Lower lobe of right lung (tissue), 2 donors: ENCODE data around the gene KLHL40. TPM values are rescaled to one million over a fixed set of nuclear protein-coding genes. Genes with fewer than 3 reads are reported as not detected.

ENCODE experiments used
- ATAC-seq, 2 donors: fragments of 200-7000 bp; cut with Tn5 transposase; one replicate each; pipeline ENCODE4 v1.9.1; 2020 to 2022; ENCODE audit warnings: mild to moderate bottlenecking in 2 of 2, moderate library complexity in 2 of 2
- DNase-seq: peaks from one replicate; pipeline ENCODE4 v3.0.0-alpha.2; 2020
- H3K27ac ChIP-seq: fragments of 200-600 bp; one replicate; pipeline ENCODE4 v1.8.0; 2022
- H3K27me3 ChIP-seq: fragments of 200-600 bp; one replicate; pipeline ENCODE4 v1.8.0; 2022; ENCODE audit warnings: low read depth
- H3K36me3 ChIP-seq: fragments of 200-600 bp; one replicate; pipeline ENCODE4 v1.8.0; 2022; ENCODE audit warnings: mild to moderate bottlenecking
- H3K4me1 ChIP-seq: fragments of 200-600 bp; one replicate; pipeline ENCODE4 v1.8.0; 2022
- H3K4me3 ChIP-seq: fragments of 200-600 bp; one replicate; pipeline ENCODE4 v1.8.0; 2022; ENCODE audit warnings: mild to moderate bottlenecking
- H3K9me3 ChIP-seq: fragments of 200-600 bp; one replicate; pipeline ENCODE4 v1.8.0; 2022
- CTCF ChIP-seq: fragments of 200-600 bp; IDR thresholded peaks from one replicate; pipeline ENCODE4 v1.8.0; 2022; ENCODE audit warnings: antibody characterized with exemption, mild to moderate bottlenecking
- intact Hi-C: fragments of 100-400 bp; cut with DNase I; formaldehyde crosslinking; loops from one replicate; pipeline ENCODE4 v1.11.0; 2022
- total RNA-seq: library from RNA; stranded (reverse); fragmentation: NEBNext Ultra II Directional; extraction: Animal tissue kit (Norgen Biotek cat#: 25700); gene quantifications from one replicate; pipeline ENCODE4 v1.2.1, GENCODE V29; 2021
- donor health status: DM: no; HTN: yes; CAD: no; lungs with severe emphysema.

The KLHL40 gene
- total RNA-seq, 1 donor from 2014 or later = not detected

GRCh38 chr3:42682301-42683070 is 2.9 kb upstream of the KLHL40 start:
- no peak for TF ChIP-seq CTCF
- peaks cover 18% of the 10 kb centered on the region for H3K27me3 ChIP-seq
- peak; percentile 19 for DNase-seq
- intact Hi-C loops = no loop called here
- H3K4me3 ChIP-seq = no peak overlapping the region
- no peak for ATAC-seq
- no peaks in the 10 kb centered on the region for H3K9me3 ChIP-seq
- no peaks in the 10 kb centered on the region for H3K36me3 ChIP-seq
- H3K27ac ChIP-seq = no peak overlapping the region
- H3K4me1 ChIP-seq = no peaks in the 10 kb centered on the region

- H3K4me3 ChIP-seq = no peak overlapping the region
- peaks cover 18% of the 10 kb centered on the region for H3K27me3 ChIP-seq
- TF ChIP-seq CTCF = no peak
- ATAC-seq = peak; percentile 70 to 81
- H3K36me3 ChIP-seq = no peaks in the 10 kb centered on the region
- DNase-seq = peak; percentile 46
- H3K9me3 ChIP-seq = no peaks in the 10 kb centered on the region
- H3K27ac ChIP-seq = no peak overlapping the region
- intact Hi-C loops = no loop called here
- no peaks in the 10 kb centered on the region for H3K4me1 ChIP-seq
These were observed 1.3 kb upstream of the KLHL40 start for GRCh38 chr3:42683875-42684598.

- Histone ChIP-seq H3K27ac (no peak overlapping the region), H3K36me3 (no peaks in the 10 kb centered on the region), H3K9me3 (no peaks in the 10 kb centered on the region), H3K27me3 (peaks cover 18% of the 10 kb centered on the region), H3K4me1 (no peaks in the 10 kb centered on the region), H3K4me3 (no peak overlapping the region)
- no peak for TF ChIP-seq CTCF
- no peak for DNase-seq
- intact Hi-C loops = no loop called here
- no peak for ATAC-seq
These were observed 540 bp upstream of the KLHL40 start for GRCh38 chr3:42684632-42685362.

- intact Hi-C loops = no loop called here
- peak; percentile 39 for DNase-seq
- TF ChIP-seq CTCF = no peak
- Histone ChIP-seq H3K36me3 (no peaks in the 10 kb centered on the region), H3K4me1 (no peaks in the 10 kb centered on the region), H3K27me3 (peaks cover 18% of the 10 kb centered on the region), H3K4me3 (peak overlapping the region; percentile 20), H3K27ac (no peak overlapping the region), H3K9me3 (no peaks in the 10 kb centered on the region)
- ATAC-seq = no peak
These were observed 819 bp downstream of the KLHL40 start for GRCh38 chr3:42685891-42686820.
